Measurements from ENCODE around the gene CDC25B.

DNA sequence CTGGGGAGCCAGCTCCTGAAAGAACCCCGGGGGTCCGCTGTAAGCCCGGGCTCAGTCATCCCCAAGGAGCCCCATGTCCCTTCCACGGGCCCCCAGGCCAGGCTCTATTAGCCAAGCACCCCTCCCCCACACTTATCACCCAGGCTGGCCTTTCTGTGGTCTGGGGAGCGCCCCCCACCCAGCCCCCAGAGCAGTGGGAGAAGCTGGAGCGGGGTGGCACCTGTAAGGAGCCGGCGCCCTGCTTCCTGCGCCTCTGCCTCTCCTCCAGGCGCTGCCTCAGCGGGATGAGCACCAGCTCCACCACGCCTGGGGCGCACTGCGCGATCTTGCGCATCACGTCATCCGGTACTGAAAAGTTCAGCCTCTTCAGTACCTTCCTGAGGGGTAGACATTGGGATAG is 17.1 kb upstream of the CDC25B start:
- TF ChIP-seq TAF1 (IDR thresholded peaks at IDR 0.05; ENCODE audit: low read depth), result no peak
- TF ChIP-seq, protein P1, sequence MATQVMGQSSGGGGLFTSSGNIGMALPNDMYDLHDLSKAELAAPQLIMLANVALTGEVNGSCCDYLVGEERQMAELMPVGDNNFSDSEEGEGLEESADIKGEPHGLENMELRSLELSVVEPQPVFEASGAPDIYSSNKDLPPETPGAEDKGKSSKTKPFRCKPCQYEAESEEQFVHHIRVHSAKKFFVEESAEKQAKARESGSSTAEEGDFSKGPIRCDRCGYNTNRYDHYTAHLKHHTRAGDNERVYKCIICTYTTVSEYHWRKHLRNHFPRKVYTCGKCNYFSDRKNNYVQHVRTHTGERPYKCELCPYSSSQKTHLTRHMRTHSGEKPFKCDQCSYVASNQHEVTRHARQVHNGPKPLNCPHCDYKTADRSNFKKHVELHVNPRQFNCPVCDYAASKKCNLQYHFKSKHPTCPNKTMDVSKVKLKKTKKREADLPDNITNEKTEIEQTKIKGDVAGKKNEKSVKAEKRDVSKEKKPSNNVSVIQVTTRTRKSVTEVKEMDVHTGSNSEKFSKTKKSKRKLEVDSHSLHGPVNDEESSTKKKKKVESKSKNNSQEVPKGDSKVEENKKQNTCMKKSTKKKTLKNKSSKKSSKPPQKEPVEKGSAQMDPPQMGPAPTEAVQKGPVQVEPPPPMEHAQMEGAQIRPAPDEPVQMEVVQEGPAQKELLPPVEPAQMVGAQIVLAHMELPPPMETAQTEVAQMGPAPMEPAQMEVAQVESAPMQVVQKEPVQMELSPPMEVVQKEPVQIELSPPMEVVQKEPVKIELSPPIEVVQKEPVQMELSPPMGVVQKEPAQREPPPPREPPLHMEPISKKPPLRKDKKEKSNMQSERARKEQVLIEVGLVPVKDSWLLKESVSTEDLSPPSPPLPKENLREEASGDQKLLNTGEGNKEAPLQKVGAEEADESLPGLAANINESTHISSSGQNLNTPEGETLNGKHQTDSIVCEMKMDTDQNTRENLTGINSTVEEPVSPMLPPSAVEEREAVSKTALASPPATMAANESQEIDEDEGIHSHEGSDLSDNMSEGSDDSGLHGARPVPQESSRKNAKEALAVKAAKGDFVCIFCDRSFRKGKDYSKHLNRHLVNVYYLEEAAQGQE (IDR thresholded peaks at IDR 0.05; ENCODE audit: low read depth), result no peak
- no peak for TF ChIP-seq FOXM1 (IDR thresholded peaks at IDR 0.05; ENCODE audit: borderline replicate concordance, low read depth)
- TF ChIP-seq EP300 (IDR thresholded peaks at IDR 0.05; ENCODE audit: borderline replicate concordance), result no peak
- TF ChIP-seq RAD21 (IDR thresholded peaks at IDR 0.05; ENCODE audit: low read depth), result no peak
- TF ChIP-seq CREB1 (IDR thresholded peaks at IDR 0.05; ENCODE audit: low read depth), result no peak
- TF ChIP-seq EGR1 (IDR thresholded peaks at IDR 0.05), result no peak
- TF ChIP-seq, protein P2, sequence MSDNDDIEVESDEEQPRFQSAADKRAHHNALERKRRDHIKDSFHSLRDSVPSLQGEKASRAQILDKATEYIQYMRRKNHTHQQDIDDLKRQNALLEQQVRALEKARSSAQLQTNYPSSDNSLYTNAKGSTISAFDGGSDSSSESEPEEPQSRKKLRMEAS (IDR thresholded peaks at IDR 0.05), result no peak

All from Ishikawa (cell line).